Left kidney (tissue), 8 donors: ENCODE measurements around the gene ATP8A2. TPM values are rescaled to one million over a fixed set of nuclear protein-coding genes. Genes with fewer than 3 reads are reported as not detected.
"Not testable (repeated sequence)": the region's sequence is repeated elsewhere in the genome, so short reads cannot be mapped to it uniquely, and the experiment has no call there.

ENCODE experiments used
- DNase-seq: peaks from one replicate; pipeline ENCODE4 v3.0.0-alpha.2; 2013
- long read RNA-seq, 8 donors: transcript quantifications; one replicate each; lab custom pipeline, GENCODE V29; 2026
- polyA plus RNA-seq: library from polyadenylated mRNA; unstranded; fragments of 120-200 nt; gene quantifications from one replicate; pipeline ENCODE4 v1.2.1, GENCODE V29; 2013; ENCODE audit not compliant: insufficient read length

The ATP8A2 gene
- polyA plus RNA-seq: 6.8 TPM
- long read RNA-seq, donor 1: 0 reads
- long read RNA-seq, donor 2: 0 reads
- long read RNA-seq, donor 3: 0 reads
- long read RNA-seq, donor 4: 0 reads
- long read RNA-seq, donor 5, partial matches to known transcripts: 6 of 26 reads
- long read RNA-seq, donor 5, other reads (novel, unspliced or antisense): 20 of 26 reads
- long read RNA-seq, donor 6: 0 reads
- long read RNA-seq, donor 7, partial matches to known transcripts: 6 of 19 reads
- long read RNA-seq, donor 7, other reads (novel, unspliced or antisense): 13 of 19 reads
- long read RNA-seq, donor 8, partial matches to known transcripts: 0 of 6 reads
- long read RNA-seq, donor 8, other reads (novel, unspliced or antisense): 6 of 6 reads

- DNase-seq: peak; percentile 20
Observed at GRCh38 chr13:25371875-25372283, at the start of gene ATP8A2. TSS of gene ATP8A2 (plus strand) at chr13:25371974. CDS start at chr13:25372213, 239 bp downstream.

- no peak for DNase-seq
Observed at GRCh38 chr13:25324100-25324499, 47.7 kb upstream of the ATP8A2 start.

- DNase-seq: no peak
Observed at GRCh38 chr13:25329706-25330105, 42.1 kb upstream of the ATP8A2 start.

GRCh38 chr13:25330541-25330940 is 41.2 kb upstream of the ATP8A2 start:
- DNase-seq: no peak

- no peak for DNase-seq
Observed at GRCh38 chr13:25335856-25336255, 35.9 kb upstream of the ATP8A2 start.

GRCh38 chr13:25345576-25345975 is 26.2 kb upstream of the ATP8A2 start:
- DNase-seq: no peak

GRCh38 chr13:25347151-25347550 is 24.6 kb upstream of the ATP8A2 start:
- no peak for DNase-seq

GRCh38 chr13:25351404-25351803 is 20.4 kb upstream of the ATP8A2 start:
- DNase-seq: no peak

- no peak for DNase-seq
Observed at GRCh38 chr13:25352230-25352629, 19.5 kb upstream of the ATP8A2 start.

- DNase-seq: no peak
Observed at GRCh38 chr13:25352806-25353205, 19.0 kb upstream of the ATP8A2 start.

- DNase-seq: no peak
Observed at GRCh38 chr13:25353344-25353743, 18.4 kb upstream of the ATP8A2 start.

GRCh38 chr13:25354377-25354776 is 17.4 kb upstream of the ATP8A2 start:
- DNase-seq: no peak

GRCh38 chr13:25360443-25360842 is 11.3 kb upstream of the ATP8A2 start:
- DNase-seq: not testable (repeated sequence)

- no peak for DNase-seq
Observed at GRCh38 chr13:25365720-25366235, 6.0 kb upstream of the ATP8A2 start.

- DNase-seq: no peak
Observed at GRCh38 chr13:25371158-25371874, 458 bp upstream of the ATP8A2 start.

GRCh38 chr13:25372284-25373081 is 709 bp downstream of the ATP8A2 start:
- no peak for DNase-seq

GRCh38 chr13:25375727-25376358 is 4.1 kb downstream of the ATP8A2 start:
- peak; percentile 40 for DNase-seq

- DNase-seq: no peak
Observed at GRCh38 chr13:25377244-25377962, 5.6 kb downstream of the ATP8A2 start.

GRCh38 chr13:25378528-25378927 is 6.8 kb downstream of the ATP8A2 start:
- no peak for DNase-seq

GRCh38 chr13:25379011-25379410 is 7.2 kb downstream of the ATP8A2 start:
- no peak for DNase-seq

- DNase-seq: no peak
Observed at GRCh38 chr13:25380082-25380481, 8.3 kb downstream of the ATP8A2 start.
